Stimulated activated CD4-positive, alpha-beta T cell treated with anti-CD3 and anti-CD28 coated beads, Interleukin-15, amount 100 ng/mL, for 24 hours (primary cell): ENCODE measurements around the gene MZT2B.
A peak's percentile ranks its signal among the peaks of the same experiment; 100 is the strongest.
"Not testable (repeated sequence)": the region's sequence is repeated elsewhere in the genome, so short reads cannot be mapped to it uniquely, and the experiment has no call there.

Experiments
- DNase-seq: peaks from one replicate; pipeline ENCODE4 v3.0.0-alpha.2; 2020

The MZT2B gene

GRCh38 chr2:130181880-130182682, at the start of gene MZT2B:
Gene MZT2B, plus strand, starts transcription at chr2:130182262. Its CDS starts 21 bp downstream, at chr2:130182283.
- peak; percentile 93 for DNase-seq

GRCh38 chr2:130135692-130136541, 46.1 kb upstream of the MZT2B start:
- DNase-seq: no peak

GRCh38 chr2:130136546-130136945, 45.5 kb upstream of the MZT2B start:
- DNase-seq: not testable (repeated sequence)

GRCh38 chr2:130137118-130137517, 44.9 kb upstream of the MZT2B start:
- not testable (repeated sequence) for DNase-seq

DNA sequence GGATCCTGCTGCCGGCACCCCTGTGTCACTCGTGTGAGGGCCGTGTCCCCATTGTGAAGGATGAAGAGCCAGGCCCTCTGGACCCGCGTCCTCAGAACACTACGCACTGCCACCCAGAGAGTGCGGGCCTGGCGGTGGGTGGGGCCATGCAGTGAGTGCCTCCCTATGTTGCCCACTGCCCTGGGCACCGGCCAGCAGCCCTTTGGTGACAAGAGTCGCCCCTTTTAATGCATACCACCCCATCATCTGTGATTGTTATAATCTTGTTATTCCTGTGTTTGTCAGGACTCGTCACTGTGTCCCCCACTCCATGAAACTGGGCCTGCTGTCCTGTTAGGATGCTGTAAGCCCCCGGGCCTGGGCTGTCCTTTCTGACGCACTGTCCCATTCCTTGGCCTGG, 43.7 kb upstream of the MZT2B start:
- not testable (repeated sequence) for DNase-seq

DNA sequence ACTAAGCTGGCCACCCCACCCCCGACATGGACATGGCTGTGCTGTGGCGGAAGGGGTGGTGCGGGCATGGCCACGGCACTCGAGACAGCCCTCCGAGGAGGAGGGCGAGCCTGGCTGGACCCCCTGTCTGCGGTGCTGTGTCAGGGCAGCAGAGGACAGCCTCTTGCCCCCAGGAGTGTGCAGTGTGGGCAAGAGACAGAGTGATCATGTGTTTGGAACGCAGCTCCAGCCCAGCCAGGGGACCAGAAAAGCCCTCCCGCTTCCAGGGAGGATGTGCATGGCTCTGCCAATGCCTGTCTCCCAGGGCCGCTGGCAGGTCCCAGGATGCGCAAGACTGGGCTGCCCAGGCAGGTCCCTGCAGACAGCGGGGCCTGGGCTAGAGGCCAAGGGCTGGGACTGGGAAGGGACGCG, 43.2 kb upstream of the MZT2B start:
- not testable (repeated sequence) for DNase-seq

DNA sequence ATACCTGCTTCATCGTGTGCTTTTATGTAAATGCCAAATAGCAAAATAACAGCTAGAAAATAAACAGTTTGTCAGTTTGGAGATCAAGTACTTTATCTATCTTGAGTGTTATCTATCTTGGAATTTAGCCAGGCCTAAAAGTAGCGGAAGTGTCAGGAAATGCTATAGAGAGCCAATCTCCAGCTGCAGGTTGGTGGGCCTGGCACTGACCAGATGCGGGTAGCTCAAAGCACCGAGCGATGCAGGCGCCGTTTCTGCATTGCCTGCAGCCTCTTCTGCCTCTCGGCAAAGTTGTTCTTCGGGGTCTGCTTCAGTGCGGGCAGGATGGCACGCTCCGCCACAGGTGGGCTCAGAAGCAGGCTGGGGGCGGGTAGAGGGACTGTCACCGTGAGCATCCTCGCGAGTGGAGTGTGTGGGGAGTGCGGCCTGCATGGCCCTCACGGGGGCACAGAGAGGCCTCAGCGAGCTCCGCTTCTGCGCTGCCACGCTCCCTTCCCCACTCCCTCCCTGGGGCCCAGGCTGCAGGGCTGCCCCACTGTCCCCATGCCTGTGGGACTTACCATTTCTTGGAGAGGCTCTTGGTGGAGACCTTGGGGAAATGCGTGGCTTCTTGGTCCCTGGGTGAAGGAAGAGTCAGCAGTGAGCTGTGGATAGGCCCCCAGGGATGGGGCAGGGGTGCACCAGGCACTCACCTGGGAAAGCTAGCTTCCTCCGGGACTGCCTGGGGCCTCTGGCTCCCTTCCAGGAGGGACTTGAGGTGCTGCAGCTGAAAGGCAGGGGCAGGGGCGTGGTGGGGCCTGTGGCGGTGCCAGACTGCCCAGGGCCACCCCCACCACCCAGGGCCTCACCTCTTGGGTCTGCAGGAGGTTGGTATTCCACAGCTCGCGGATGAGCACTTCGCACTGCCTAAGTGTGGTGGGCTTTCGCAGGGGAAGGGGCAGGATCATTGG, 42.5 kb upstream of the MZT2B start:
- not testable (repeated sequence) for DNase-seq

GRCh38 chr2:130140516-130140915, 41.5 kb upstream of the MZT2B start:
- not testable (repeated sequence) for DNase-seq

DNA sequence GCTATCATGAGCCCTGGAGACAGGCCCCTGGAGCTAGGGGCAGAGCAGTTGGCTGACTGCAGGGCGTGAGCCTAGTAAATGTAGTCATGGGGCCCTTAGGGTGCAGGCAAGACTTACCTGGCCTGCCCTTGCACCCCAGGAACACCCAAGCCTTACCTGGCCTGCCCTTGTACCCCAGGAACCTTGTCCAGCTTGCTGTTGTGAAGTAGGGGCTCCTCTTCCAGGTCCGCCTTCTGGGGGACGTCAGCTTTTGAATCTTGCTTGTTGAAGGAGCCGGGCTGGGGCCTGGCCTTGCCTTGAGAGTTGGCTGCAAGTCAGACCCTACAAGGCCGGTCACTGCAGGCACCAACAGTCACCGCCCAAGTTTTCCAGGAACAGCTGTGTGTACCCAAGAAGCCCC, 41.1 kb upstream of the MZT2B start:
- not testable (repeated sequence) for DNase-seq

- not testable (repeated sequence) for DNase-seq
These were observed 40.3 kb upstream of the MZT2B start for GRCh38 chr2:130141645-130142370.

GRCh38 chr2:130142396-130143265, 39.4 kb upstream of the MZT2B start:
- DNase-seq: not testable (repeated sequence)

DNA sequence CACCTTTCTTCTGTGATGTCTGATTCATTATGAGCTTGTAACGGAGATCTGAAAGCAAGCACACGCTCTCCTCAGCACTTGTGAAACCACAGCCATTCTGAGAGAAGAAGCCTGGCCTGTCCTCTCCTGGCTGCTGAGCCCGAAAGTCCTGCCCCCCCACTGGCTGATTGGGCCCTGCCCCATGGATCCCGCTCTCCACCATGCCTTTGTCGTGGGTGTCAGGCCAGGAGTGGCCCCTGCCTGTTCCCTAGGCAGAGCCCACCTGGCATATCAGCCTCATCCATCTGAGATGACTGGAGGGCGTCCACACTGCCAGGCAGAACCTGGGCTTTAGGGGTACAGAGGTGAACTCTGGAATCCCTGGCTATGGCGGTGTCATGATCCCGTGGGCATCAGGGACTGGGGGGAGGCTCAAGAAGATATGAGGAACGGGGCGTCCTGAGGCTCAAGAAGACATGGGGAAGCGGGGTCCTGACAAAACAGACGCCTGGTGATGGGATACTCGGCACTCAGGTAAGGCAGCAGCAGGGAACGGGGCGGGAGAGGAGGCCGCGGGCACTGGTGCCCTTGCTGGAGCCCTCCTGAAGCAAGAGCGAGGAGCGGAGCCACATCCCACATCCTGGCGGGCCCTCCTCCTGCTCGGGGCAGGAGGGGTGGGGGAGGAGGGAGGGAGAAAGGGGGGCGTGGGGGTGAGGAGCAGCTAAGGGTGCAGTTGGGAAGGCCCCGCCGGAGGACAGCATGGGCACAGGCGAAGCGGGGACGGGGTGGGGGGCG, 38.6 kb upstream of the MZT2B start:
- not testable (repeated sequence) for DNase-seq

GRCh38 chr2:130145006-130145414, 37.1 kb upstream of the MZT2B start, which contains the start of gene CCDC74B:
Gene CCDC74B, minus strand, starts transcription at chr2:130145112. Its CDS starts 116 bp downstream, at chr2:130144996.
- DNase-seq: peak; percentile 76

- not testable (repeated sequence) for DNase-seq
These were observed 33.5 kb upstream of the MZT2B start for GRCh38 chr2:130148515-130148914.

DNA sequence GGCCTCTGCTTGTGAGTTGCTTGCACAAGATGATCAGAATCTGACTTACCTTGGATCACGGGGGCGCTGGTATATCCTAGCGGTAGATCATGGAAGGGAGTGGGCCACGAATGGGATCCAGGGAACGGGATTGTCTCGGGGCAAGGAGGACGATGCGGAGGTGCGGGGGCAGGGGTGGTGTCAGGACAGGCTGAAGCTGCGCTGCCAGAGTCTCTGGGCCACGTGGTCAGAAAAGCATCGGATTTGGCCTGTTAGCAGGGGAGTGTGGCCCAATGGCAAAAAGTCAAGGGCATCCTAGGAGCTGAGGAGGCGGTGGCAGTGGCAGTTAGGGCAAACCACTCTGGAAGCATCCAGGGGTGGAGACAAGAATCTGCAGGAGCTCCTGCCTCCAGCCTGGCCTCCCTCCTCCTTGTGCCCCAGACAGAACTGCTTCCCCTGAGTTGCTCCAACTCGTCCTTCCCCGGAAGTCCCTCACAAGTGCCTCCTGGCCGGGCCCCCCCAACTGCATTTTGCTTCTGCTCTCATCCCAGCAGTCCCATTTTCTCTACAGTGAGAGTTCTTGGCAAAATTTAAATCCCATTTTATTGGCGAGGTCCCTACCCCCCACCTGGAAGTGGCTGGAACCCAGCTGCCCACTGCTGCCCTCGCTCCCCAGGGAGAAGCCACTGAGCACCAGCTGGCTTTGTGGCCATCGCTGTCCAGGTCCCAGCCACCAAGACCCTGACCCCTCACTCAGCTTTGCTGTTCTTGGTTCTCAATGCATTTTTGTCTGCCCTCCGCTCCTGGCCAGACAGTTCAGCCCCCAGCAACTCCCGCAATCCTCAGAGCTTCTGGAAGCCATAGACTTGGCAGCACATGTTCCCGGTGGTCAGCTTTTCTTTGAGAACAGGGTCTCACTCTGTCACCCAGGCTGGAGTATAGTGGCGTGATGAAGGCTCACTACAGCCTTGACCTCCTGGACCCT, 31.6 kb upstream of the MZT2B start:
- DNase-seq: no peak

GRCh38 chr2:130151145-130151512, 30.9 kb upstream of the MZT2B start:
- not testable (repeated sequence) for DNase-seq

DNA sequence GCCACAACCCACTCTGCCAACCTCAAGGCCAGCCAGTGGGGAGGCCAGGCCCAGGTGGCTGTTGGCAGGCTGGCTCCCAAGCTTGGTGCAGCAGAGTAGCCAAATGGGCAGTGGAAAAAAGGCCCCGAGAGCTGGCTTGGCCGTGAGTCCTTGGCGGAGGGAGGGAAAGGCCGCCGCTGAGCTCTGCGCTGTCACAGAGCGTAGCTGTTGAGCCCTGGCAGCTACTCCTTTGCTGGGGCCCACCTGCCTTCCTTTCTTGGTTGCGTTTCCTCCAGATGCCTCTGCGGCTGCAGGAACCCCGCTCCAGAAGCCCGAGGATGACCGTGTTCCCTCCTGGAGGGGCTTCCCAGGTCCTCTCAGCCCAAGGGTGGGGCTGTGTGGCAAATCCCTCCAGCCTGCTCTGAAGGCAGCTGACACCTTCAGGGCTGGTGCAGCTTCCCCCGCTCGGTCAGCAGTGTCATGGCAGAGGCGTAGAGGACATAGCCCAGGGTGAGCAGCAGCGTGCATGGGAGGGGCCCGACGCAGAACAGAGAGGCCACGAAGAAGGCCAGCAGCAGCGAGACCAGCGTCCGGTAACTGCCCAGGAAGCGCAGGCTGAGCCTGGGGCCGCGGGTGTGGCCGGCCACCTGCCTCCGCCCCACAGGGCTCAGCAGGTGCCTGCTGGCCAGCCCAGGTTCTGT, 29.8 kb upstream of the MZT2B start:
- not testable (repeated sequence) for DNase-seq
